ENCODE data around the gene FBXW8. TPM values are rescaled to one million over a fixed set of nuclear protein-coding genes. Genes with fewer than 3 reads are reported as not detected.

Gene FBXW8
- total RNA-seq, 1 donor from 2014 or later = 32.1 TPM

- DNase-seq (ENCODE audit: extremely low spot score, unreplicated experiment) = no peak
- no peaks in the 10 kb centered on the region for H3K9me3 Mint-ChIP-seq (ENCODE audit: unreplicated experiment)
- H3K27ac Mint-ChIP-seq (ENCODE audit: unreplicated experiment) = no peak overlapping the region
- no peaks in the 10 kb centered on the region for H3K36me3 Mint-ChIP-seq (ENCODE audit: unreplicated experiment)
- H3K4me3 Mint-ChIP-seq (ENCODE audit: unreplicated experiment) = no peak overlapping the region
- H3K27me3 Mint-ChIP-seq (ENCODE audit: unreplicated experiment) = peaks cover 41% of the 10 kb centered on the region
- TF ChIP-seq, protein P1, sequence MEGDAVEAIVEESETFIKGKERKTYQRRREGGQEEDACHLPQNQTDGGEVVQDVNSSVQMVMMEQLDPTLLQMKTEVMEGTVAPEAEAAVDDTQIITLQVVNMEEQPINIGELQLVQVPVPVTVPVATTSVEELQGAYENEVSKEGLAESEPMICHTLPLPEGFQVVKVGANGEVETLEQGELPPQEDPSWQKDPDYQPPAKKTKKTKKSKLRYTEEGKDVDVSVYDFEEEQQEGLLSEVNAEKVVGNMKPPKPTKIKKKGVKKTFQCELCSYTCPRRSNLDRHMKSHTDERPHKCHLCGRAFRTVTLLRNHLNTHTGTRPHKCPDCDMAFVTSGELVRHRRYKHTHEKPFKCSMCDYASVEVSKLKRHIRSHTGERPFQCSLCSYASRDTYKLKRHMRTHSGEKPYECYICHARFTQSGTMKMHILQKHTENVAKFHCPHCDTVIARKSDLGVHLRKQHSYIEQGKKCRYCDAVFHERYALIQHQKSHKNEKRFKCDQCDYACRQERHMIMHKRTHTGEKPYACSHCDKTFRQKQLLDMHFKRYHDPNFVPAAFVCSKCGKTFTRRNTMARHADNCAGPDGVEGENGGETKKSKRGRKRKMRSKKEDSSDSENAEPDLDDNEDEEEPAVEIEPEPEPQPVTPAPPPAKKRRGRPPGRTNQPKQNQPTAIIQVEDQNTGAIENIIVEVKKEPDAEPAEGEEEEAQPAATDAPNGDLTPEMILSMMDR (IDR thresholded peaks at IDR 0.05) = no peak
- H3K4me1 Mint-ChIP-seq (ENCODE audit: unreplicated experiment) = no peaks in the 10 kb centered on the region
Measured at GRCh38 chr12:117063162-117063911, 152.6 kb downstream of the FBXW8 start.

GRCh38 chr12:117064049-117064448 is 153.3 kb downstream of the FBXW8 start:
- Mint-ChIP-seq H3K27me3 (ENCODE audit: unreplicated experiment) (peaks cover 41% of the 10 kb centered on the region), H3K4me3 (ENCODE audit: unreplicated experiment) (no peak overlapping the region), H3K9me3 (ENCODE audit: unreplicated experiment) (no peaks in the 10 kb centered on the region), H3K27ac (ENCODE audit: unreplicated experiment) (no peak overlapping the region), H3K4me1 (ENCODE audit: unreplicated experiment) (no peaks in the 10 kb centered on the region), H3K36me3 (ENCODE audit: unreplicated experiment) (no peaks in the 10 kb centered on the region)
- TF ChIP-seq, protein P1 (IDR thresholded peaks at IDR 0.05) = no peak
- no peak for DNase-seq (ENCODE audit: extremely low spot score, unreplicated experiment)

DNA sequence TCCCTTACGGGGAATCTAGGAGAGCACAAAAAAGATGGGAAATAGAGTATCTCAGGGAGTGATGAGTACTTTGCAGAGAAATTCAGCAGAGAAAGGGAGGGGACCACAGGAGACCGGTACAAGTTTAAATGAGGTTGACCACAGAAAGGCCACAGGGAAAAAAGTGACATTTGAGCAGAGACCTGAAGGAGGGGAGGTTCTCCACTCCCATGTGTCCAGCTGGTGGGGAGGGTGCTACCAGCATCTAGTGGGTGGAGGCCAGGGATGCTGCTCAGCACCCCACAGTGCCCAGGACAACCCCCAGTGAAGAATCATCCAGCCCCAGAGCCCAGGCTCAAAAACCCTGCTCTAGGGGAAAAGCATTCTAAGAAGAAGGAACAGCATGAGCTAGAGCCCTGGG is 153.8 kb downstream of the FBXW8 start:
- peaks cover 37% of the 10 kb centered on the region for H3K27me3 Mint-ChIP-seq (ENCODE audit: unreplicated experiment)
- TF ChIP-seq, protein P1 (IDR thresholded peaks at IDR 0.05) = no peak
- H3K4me1 Mint-ChIP-seq (ENCODE audit: unreplicated experiment) = no peaks in the 10 kb centered on the region
- H3K36me3 Mint-ChIP-seq (ENCODE audit: unreplicated experiment) = no peaks in the 10 kb centered on the region
- no peak overlapping the region for H3K27ac Mint-ChIP-seq (ENCODE audit: unreplicated experiment)
- no peak for DNase-seq (ENCODE audit: extremely low spot score, unreplicated experiment)
- H3K4me3 Mint-ChIP-seq (ENCODE audit: unreplicated experiment) = no peak overlapping the region
- no peaks in the 10 kb centered on the region for H3K9me3 Mint-ChIP-seq (ENCODE audit: unreplicated experiment)

GRCh38 chr12:117067016-117067415 is 156.3 kb downstream of the FBXW8 start:
- Mint-ChIP-seq H3K27ac (ENCODE audit: unreplicated experiment) (no peak overlapping the region), H3K9me3 (ENCODE audit: unreplicated experiment) (no peaks in the 10 kb centered on the region), H3K36me3 (ENCODE audit: unreplicated experiment) (no peaks in the 10 kb centered on the region), H3K27me3 (ENCODE audit: unreplicated experiment) (peaks cover 21% of the 10 kb centered on the region), H3K4me3 (ENCODE audit: unreplicated experiment) (no peak overlapping the region), H3K4me1 (ENCODE audit: unreplicated experiment) (no peaks in the 10 kb centered on the region)
- TF ChIP-seq, protein P1 (IDR thresholded peaks at IDR 0.05) = no peak
- DNase-seq (ENCODE audit: extremely low spot score, unreplicated experiment) = no peak

DNA sequence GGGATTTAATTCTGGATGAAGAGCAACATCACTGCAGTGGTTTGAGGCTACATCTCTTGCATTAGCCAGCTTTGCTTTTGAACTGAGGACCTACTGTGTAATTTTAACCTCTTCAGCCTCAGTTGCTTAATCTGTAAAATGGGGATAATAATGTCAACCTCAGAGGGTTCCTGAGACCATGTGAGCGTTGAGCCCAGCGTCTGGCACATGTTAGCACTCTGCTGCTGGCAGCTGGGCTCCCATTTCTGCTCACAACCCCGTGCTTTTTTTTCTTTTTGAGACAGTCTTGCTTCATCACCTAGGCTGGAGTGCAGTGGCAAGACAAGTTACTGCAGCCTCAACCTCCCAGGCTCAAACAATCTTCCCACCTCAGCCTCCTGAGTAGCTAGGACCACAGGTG is 156.9 kb downstream of the FBXW8 start:
- H3K4me3 Mint-ChIP-seq (ENCODE audit: unreplicated experiment) = no peak overlapping the region
- no peaks in the 10 kb centered on the region for H3K36me3 Mint-ChIP-seq (ENCODE audit: unreplicated experiment)
- no peak overlapping the region for H3K27ac Mint-ChIP-seq (ENCODE audit: unreplicated experiment)
- peaks cover 19% of the 10 kb centered on the region for H3K27me3 Mint-ChIP-seq (ENCODE audit: unreplicated experiment)
- no peaks in the 10 kb centered on the region for H3K9me3 Mint-ChIP-seq (ENCODE audit: unreplicated experiment)
- no peak for DNase-seq (ENCODE audit: extremely low spot score, unreplicated experiment)
- H3K4me1 Mint-ChIP-seq (ENCODE audit: unreplicated experiment) = no peaks in the 10 kb centered on the region
- TF ChIP-seq, protein P1 (IDR thresholded peaks at IDR 0.05) = no peak
